Retina (tissue), 1 donor: ENCODE results near the gene SFMBT1.
A peak's percentile ranks its signal among the peaks of the same experiment; 100 is the strongest.

Experiments used
- DNase-seq: peaks from one replicate; pipeline ENCODE4 v3.0.0-alpha.2; 2016

SFMBT1 gene

DNA sequence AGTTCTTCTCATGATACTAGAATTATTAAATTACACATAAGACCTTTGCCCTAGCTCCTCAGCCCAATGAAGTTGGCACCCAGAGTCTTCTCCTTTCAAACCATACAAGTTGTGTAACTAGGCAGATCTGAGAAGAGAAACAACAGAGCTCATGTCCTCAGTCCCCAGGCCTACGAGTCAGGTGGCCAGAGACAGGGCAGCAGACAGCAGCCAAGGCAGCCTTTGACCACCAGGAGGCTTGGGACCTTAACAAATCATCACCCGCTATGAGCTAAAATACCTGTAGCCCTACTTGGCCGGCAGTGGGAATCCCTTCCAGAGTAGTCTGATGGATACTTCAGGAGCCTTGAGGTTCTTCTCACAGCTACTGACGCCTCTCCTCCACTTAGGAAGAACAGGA is 166.8 kb downstream of the SFMBT1 start:
- DNase-seq, result no peak

DNA sequence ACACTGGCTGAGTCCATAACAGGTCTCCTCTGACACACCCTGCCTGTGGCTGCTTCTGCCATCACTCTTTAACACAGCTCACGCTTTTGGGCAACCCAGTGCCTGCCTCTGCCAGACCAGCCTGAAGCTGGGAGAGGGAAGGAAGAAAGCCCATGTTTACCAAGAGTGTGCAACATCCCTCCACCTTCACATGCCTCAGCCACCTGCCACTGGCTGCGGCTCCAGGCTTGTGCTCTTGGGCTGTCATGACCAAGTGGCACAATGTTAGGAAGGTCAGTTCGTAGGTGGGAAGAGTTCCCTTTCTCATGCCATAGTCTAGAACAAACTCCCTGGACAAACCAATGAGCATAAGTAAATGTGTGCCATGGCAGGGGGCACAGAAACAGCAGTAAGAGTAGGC is 168.8 kb downstream of the SFMBT1 start:
- DNase-seq, result no peak

GRCh38 chr3:52874864-52875587 is 170.8 kb downstream of the SFMBT1 start:
- DNase-seq, result no peak

DNA sequence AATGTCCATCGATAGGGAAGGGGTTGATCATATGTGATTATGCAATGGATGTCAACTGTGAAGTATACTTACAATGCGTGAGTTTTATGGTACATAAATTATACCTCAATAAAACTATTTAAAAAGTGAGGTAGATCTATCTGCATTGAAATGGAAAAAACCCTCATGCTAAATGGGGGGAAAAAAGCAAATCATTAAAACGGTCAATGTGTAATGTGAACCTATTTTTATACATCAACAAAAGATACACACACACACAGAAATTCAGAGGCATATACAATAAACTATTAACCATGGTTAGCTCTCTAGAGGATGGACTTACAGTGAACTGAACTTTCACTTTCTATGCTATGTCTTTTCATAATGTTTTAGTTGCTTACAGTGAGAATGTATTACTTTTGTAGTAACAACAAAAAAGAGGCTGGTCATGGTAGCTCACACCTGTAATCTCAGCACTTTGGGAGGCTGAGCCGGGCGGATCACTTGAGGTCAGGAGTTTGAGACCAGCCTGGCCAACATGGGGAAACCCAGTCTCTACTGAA is 171.6 kb downstream of the SFMBT1 start:
- DNase-seq, result no peak

DNA sequence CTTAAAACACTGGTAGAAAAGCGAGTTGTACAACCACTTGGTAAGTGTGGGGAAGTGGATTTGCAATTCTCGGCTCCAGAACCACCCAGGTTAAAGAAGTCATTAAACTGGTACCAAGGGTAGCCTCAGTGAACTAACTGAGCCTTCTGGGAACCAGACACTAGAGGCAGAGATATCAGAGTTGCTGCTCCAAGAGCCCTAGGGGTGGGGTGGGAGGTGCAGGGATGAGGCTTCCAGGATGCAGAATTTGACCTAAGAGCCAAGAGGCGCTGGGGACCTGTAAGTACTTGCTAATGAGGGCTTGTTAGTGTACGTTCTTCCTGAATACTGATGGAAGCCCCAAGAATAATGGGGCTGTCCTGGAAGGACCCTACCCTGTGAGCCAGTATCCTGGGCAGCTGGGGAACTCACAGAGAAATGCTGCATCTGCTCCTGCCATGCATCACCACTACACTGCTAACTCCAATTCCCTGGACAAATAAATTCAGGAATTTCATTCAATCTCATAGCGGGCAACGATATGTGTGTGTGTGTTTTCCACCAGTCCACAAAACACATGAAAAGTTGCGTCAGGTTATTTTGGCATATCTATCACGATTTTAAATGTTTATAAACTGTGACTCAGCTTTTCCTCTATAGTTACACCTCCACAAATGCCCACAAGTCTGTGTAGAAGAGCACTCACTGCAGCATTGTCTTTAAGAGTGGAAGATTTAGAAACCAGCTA is 172.3 kb downstream of the SFMBT1 start:
- DNase-seq, result no peak

DNA sequence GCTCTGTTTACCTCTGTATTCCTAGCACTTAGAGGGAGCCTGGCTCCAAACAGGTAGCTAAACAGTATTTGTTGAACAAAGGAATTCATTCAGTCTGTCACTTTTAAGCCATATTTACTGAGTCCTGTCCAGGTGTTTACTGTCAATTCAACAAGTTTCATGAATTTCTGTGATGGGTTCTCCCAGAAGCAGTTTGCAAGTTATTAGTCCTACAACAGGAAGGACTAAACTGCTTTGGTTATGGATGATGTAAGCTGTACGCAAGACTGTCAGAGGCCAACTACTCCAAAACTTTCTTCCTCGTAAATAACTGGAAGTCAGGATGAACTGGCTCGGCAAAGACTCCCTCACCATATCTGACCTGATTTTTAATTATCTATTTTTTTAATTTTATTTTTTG is 173.6 kb downstream of the SFMBT1 start:
- no peak for DNase-seq

GRCh38 chr3:52871761-52872160 is 174.1 kb downstream of the SFMBT1 start:
- DNase-seq, result no peak

DNA sequence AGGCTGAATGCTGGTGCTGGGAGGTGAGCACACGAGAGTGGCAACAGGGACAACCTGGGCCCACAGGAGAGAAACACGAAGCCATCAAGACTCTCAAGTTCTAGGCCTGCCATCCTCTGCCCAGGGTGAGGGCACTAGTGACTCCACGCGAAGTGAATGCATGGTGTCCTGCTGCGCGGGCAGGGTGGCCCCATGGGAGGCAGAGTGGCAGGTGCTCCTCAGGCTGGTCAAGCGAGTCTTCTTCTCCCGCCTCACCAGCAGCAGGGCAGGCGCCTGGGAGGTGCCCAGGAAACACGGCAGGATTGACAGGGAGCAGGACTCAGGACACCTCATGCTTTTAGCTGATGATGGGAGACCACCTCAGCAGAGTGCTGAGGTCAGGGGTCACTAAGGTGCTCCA is 175.4 kb downstream of the SFMBT1 start:
- DNase-seq, result no peak

DNA sequence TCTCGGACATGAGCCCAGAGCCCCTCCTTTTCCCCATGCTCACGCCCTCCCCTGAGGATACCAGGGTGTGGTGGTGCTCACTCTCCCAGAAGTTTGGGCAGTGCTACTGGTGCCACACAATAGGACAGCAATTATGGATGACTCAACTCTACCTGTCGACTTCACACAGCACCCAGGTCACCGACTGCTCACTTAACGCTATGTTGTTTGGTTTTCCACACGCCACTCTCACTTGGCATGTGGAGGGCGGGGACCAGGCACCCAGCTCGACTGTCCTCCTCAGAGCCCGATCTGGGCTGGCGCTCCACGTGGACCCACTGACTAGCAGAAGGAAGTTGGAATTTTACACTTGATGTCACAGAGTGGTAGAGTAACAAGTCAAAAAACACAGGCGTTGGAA is 179.4 kb downstream of the SFMBT1 start:
- DNase-seq, result no peak

DNA sequence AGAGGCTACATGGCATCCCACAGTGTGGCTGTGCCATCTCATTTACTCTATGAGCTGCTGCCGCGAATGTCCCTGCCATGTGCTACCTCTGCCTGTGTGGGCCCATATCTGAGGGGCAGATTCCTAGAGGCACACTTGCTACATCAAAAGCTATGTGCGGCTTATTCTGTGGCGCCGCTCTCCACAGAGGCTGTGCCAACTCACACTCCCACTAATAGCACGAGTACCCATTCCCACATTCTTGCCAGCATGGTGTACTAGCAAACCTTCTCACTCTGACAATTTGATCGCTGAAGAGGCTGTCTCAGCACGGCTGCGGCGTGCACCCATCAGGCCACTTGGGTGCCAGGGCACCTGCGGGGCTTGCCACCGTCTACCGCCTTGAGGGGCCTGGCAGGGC is 179.9 kb downstream of the SFMBT1 start:
- DNase-seq, result no peak

DNA sequence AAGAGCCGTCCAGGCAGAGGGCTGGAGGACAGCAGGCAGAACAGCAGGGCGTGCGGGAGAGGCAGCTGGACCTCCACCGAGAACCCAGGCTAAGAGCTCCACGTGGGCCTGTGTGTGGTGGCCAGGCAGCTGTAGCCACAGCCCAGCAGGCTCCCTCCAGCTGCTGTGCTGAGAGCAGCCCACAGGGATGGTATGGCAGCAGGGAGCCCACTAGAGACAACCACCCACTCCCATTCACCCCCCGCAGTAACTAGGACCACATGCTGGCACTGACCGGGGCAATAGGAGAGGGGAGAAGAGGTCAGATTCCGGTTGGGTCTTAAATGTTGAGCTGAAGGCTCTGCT is 185.5 kb downstream of the SFMBT1 start:
- peak; percentile 24 for DNase-seq

DNA sequence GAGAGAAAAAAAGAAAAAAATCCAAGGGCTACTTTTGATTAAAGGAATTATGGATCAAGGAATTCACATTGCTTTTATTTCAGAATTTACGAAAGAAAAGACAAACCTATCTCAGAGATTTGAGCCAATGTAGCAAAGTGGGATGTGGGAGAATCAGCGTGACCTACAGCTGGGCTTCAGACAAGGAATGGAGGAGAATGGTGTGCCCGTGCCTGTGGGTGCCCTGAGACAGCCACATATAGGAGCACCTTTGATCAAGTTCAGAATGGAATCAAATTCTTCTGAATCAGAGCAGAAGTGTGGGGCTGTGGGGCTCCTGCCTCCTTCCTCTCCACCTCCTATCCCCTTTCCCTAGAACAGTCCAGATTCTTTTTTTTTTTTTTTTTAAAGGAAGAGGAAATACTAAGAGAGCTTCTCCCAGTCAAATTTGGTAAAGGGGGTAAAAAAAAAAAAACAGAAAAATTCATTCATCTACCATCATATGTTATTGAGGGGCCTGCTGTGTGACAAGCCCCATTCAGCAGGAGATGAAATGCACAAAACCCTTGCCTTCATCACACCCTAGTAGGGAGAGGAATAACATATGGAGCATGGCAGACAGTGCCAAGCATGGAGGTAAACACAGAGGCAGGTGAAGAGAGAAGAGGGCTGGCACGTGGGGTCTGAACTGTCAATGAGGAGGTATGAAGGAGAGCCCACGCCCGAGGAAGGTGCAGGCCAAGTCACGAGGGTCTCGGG is 186.0 kb downstream of the SFMBT1 start:
- no peak for DNase-seq

DNA sequence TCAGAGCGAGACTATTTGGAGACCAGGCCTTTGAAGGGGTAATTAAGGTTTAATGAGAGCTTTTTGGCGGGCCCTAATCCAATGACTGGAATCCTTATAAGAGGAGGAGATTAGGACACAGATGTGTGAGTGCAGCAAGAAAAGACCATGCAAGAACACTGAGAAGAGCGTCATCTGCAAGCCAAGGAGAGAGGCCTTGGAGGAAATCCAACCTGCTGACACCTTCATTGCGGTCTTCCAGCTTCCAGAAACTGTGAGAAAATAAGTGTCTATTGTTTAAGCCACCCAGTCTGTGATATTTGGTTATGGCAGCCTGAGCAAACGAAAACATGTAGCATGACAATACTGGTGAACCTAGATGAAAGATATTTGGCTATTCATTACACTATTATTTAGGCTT is 188.0 kb downstream of the SFMBT1 start:
- DNase-seq, result no peak

GRCh38 chr3:52857133-52857532 is 188.7 kb downstream of the SFMBT1 start:
- no peak for DNase-seq

GRCh38 chr3:52856666-52857065 is 189.2 kb downstream of the SFMBT1 start:
- no peak for DNase-seq

GRCh38 chr3:52854013-52854412 is 191.9 kb downstream of the SFMBT1 start:
- no peak for DNase-seq
